Measurements from ENCODE around the gene NEURL3. TPM values are rescaled to one million over a fixed set of nuclear protein-coding genes. Genes with fewer than 3 reads are reported as not detected.

Gene NEURL3
- total and polyA plus RNA-seq, 9 of the 15 experiments (the other 6 are each of a cell fraction or from before 2014, with no cell fraction given) = not detected

DNA sequence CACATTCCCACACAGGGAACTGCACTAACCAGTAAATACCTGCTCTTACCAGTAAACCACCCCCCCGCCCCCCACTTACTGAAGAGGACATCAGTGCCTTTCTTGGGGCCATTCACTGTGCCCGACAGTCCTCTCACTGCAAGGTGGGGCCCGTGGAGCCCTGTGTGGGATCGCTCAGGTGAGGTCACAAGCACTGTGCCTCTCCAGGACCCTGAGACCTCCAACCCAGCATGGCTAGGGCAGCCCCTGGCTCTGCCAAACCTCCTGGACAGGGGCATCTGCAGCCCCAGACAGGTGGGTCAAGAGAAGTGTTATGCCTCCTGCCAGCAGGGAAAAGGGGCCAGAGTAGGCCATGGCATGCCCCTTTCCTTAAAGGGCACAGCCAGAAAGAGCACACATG, 6.7 kb upstream of the NEURL3 start:
- Histone ChIP-seq H3K4me2 (ENCODE audit: insufficient read depth, low read length) (no peak overlapping the region), H4K20me1 (replicated peaks; ENCODE audit: control insufficient read depth, insufficient read depth, low read length) (peaks cover 7% of the 10 kb centered on the region), H3K27me3 (ENCODE audit: control insufficient read depth in 2 of 2, insufficient read depth in 2 of 2, low read length in 2 of 2) (peaks cover 2 to 37% of the 10 kb centered on the region in 2 experiments; a peak in 3 of 5 replicates), H3K9ac (ENCODE audit: insufficient read depth in 1 of 2, low read depth in 2 of 2, low read length in 2 of 2) (no peak overlapping the region), H3K4me3 (no peak overlapping the region), H3K9me3 (replicated peaks; ENCODE audit: control insufficient read depth, insufficient read depth, low read depth, low read length) (no peaks in the 10 kb centered on the region), H3K27ac (ENCODE audit: extremely low read depth, low read depth, low read length) (no peak overlapping the region), H3K4me1 (replicated peaks in 1 of 2; ENCODE audit: control insufficient read depth in 2 of 2, insufficient read depth in 2 of 2, low read length in 2 of 2) (peaks cover 7 to 24% of the 10 kb centered on the region in 2 experiments; a peak in 4 of 5 replicates), H3K79me2 (ENCODE audit: control insufficient read depth, insufficient read depth, low read length) (no peaks in the 10 kb centered on the region), H3K9me1 (ENCODE audit: control insufficient read depth, insufficient read depth, low read length) (peaks cover 2% of the 10 kb centered on the region), H3K36me3 (ENCODE audit: control insufficient read depth, insufficient read depth, low read length) (no peaks in the 10 kb centered on the region), H2AFZ (ENCODE audit: low read depth, low read length) (no peak overlapping the region)
- in situ Hi-C loops (cut with MboI) (loop anchor here (5.0 to 25.0 kb wide), 3 partner anchors 105 to 725 kb away; no protein-coding TSS in a partner anchor), intact Hi-C loops (cut with micrococcal nuclease) (no loop called here)
- TF ChIP-seq, protein P1, sequence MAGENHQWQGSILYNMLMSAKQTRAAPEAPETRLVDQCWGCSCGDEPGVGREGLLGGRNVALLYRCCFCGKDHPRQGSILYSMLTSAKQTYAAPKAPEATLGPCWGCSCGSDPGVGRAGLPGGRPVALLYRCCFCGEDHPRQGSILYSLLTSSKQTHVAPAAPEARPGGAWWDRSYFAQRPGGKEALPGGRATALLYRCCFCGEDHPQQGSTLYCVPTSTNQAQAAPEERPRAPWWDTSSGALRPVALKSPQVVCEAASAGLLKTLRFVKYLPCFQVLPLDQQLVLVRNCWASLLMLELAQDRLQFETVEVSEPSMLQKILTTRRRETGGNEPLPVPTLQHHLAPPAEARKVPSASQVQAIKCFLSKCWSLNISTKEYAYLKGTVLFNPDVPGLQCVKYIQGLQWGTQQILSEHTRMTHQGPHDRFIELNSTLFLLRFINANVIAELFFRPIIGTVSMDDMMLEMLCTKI (IDR thresholded peaks at IDR 0.05; ENCODE audit: partially characterized antibody) = no peak
- TF ChIP-seq, protein P2, sequence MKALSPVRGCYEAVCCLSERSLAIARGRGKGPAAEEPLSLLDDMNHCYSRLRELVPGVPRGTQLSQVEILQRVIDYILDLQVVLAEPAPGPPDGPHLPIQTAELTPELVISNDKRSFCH (CRISPR knock-in tag; IDR thresholded peaks at IDR 0.05) = no peak
- TF ChIP-seq, protein P2 (tag; IDR thresholded peaks at IDR 0.05) = no peak
- TF ChIP-seq SMAD1 (IDR thresholded peaks at IDR 0.05; ENCODE audit: low read depth, low read length, partially characterized antibody) = no peak
- no peak for TF ChIP-seq SUPT5H (IDR thresholded peaks at IDR 0.05)
- TF ChIP-seq ARID1B (IDR thresholded peaks at IDR 0.05) = no peak
- BruUV-seq (replicated peaks) = no TSS peak
- ATAC-seq = no peak
- DNase-seq (ENCODE audit: extremely low read depth in 1 of 4, low spot score in 3 of 4) = no peak
- FAIRE-seq = no peak
- CTCF ChIA-PET (ENCODE audit: low intra/inter-chr PET ratio) = no interaction called here
- POLR2A ChIA-PET = no interaction called here
- 6% methylated on average over 3 of the region's 4 CpGs for WGBS (ENCODE audit: insufficient coverage, low coverage, missing lambda C conversion rate)

Data from K562 (cell line).